Sigmoid colon (tissue), 7 donors: Measurements from ENCODE around the gene ADD3. TPM values are rescaled to one million over a fixed set of nuclear protein-coding genes. Genes with fewer than 3 reads are reported as not detected.

Experiments used
- DNase-seq: peaks from one replicate; pipeline ENCODE4 v3.0.0-alpha.2; 2019
- H3K27ac ChIP-seq, 4 donors: fragments of 200-600 bp; sonication (generic); one replicate each; pipeline ENCODE4 v1.5.1; 2016 to 2019; ENCODE audit warnings: mild to moderate bottlenecking in 1 of 4
- H3K27me3 ChIP-seq, 3 donors: fragments of 200-600 bp; sonication (generic); one replicate each; pipeline ENCODE4 v1.5.1; 2019; ENCODE audit warnings: mild to moderate bottlenecking in 1 of 3
- H3K36me3 ChIP-seq, 4 donors: fragments of 200-600 bp; sonication (generic); one replicate each; pipeline ENCODE4 v1.5.1; 2016 to 2019
- H3K4me1 ChIP-seq, 4 donors: fragments of 200-600 bp; sonication (generic); one replicate each; pipeline ENCODE4 v1.5.1; 2017 to 2019
- H3K4me3 ChIP-seq, 4 donors: fragments of 200-600 bp; sonication (generic); one replicate each; pipeline ENCODE4 v1.5.1; 2017 to 2019; ENCODE audit warnings: mild to moderate bottlenecking in 2 of 4, moderate library complexity in 1 of 4
- H3K9me3 ChIP-seq, 4 donors: fragments of 200-600 bp in 3 of 4; sonication (generic) in 3 of 4; one replicate each; pipeline versions ENCODE4 v1.5.1 to v1.6.1; 2013 to 2019
- EP300 ChIP-seq, 4 donors: sonication (generic); formaldehyde crosslinking; IDR thresholded peaks; one replicate each; pipeline ENCODE4 v1.6.1; 2017; ENCODE audit warnings: antibody characterized with exemption in 4 of 4
- POLR2A ChIP-seq, 2 donors: fragments of 450-650 bp; IDR thresholded peaks; one replicate each; pipeline ENCODE4 v1.6.1; 2016; ENCODE audit warnings: antibody characterized with exemption in 2 of 2, mild to moderate bottlenecking in 2 of 2, moderate library complexity in 2 of 2
- POLR2AphosphoS5 ChIP-seq, 4 donors: sonication (generic); formaldehyde crosslinking; IDR thresholded peaks; one replicate each; pipeline ENCODE4 v1.6.1; 2017; ENCODE audit warnings: antibody characterized with exemption in 4 of 4
- WGBS, 2 donors: extraction: QIAGEN DNeasy Blood & Tissue Kit; methylation state at CpG; one replicate each; pipeline ENCODE4 v1.1.7; 2013; 5-methylcytosine and 5-hydroxymethylcytosine counted together
- intact Hi-C: fragments of 100-400 bp; cut with DNase I; formaldehyde crosslinking; loops from one replicate; pipeline ENCODE4 v1.15.1; 2023
- polyA plus RNA-seq, 3 donors: library from polyadenylated mRNA; stranded (reverse); fragments of 200-250 nt; gene quantifications; one replicate each; pipeline ENCODE4 v1.2.3, GENCODE V29; 2013
- total RNA-seq, 4 donors: library from RNA; depleted of rRNA; stranded (reverse); fragments of >200 nt; gene quantifications; one replicate each; pipeline ENCODE4 v1.1.0, GENCODE V29; 2016
- TF ChIP-seq, protein P1 (sequence below), 4 experiments: fragments of 450-650 bp in 3 of 4; fragments of 200-600 bp in 1 of 4; IDR thresholded peaks; one replicate each; pipeline ENCODE4 v1.5.1; 2016 to 2019; ENCODE audit warnings: antibody characterized with exemption in 4 of 4, mild to moderate bottlenecking in 3 of 4, moderate library complexity in 2 of 4
- donor health status: healthy with polysubstance abuse.
- donor health status: Bipolar disorder and iron deficiency.
- donor health status: healthy.

Gene ADD3
- total and polyA plus RNA-seq, 7 donors: 29.6 to 145 (median 91.2) TPM

- no peak for DNase-seq
- Histone ChIP-seq H3K4me3 (no peak overlapping the region), H3K9me3 (no peaks in the 10 kb centered on the region), H3K4me1 (no peaks in the 10 kb centered on the region), H3K27me3 (no peaks in the 10 kb centered on the region), H3K36me3 (peaks cover 0 to 9% (median 0%) of the 10 kb centered on the region in 4 donors), H3K27ac (no peak overlapping the region)
- TF ChIP-seq EP300 (IDR thresholded peaks at IDR 0.05) (no peak), POLR2AphosphoS5 (IDR thresholded peaks at IDR 0.05) (no peak), POLR2A (IDR thresholded peaks at IDR 0.05) (no peak)
- TF ChIP-seq, protein P1, sequence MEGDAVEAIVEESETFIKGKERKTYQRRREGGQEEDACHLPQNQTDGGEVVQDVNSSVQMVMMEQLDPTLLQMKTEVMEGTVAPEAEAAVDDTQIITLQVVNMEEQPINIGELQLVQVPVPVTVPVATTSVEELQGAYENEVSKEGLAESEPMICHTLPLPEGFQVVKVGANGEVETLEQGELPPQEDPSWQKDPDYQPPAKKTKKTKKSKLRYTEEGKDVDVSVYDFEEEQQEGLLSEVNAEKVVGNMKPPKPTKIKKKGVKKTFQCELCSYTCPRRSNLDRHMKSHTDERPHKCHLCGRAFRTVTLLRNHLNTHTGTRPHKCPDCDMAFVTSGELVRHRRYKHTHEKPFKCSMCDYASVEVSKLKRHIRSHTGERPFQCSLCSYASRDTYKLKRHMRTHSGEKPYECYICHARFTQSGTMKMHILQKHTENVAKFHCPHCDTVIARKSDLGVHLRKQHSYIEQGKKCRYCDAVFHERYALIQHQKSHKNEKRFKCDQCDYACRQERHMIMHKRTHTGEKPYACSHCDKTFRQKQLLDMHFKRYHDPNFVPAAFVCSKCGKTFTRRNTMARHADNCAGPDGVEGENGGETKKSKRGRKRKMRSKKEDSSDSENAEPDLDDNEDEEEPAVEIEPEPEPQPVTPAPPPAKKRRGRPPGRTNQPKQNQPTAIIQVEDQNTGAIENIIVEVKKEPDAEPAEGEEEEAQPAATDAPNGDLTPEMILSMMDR (IDR thresholded peaks at IDR 0.05): no peak
- intact Hi-C loops: no loop called here
Measured at GRCh38 chr10:110103921-110104461, 96.2 kb downstream of the ADD3 start.

DNA sequence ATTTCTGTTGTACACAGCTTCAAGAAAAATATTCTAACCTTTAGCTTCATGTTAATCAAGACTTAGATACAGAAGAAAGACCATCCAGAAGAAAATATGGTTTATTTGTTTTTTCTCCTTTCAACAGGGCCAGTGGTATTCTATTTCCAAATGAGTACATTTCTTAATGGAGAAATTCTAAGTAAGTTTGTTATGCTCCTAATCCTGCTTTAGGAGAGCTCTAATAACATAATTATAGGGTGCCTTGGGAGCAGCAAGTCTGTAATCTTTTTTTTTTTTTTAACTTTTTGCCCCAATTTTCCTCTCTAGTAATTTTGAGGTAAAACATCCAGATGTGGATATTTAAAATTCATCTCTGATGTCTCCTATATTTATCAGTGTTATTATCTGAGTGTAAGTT lies 98.1 kb downstream of the ADD3 start:
- intact Hi-C loops: no loop called here
- TF ChIP-seq, protein P1 (IDR thresholded peaks at IDR 0.05): no peak
- TF ChIP-seq EP300 (IDR thresholded peaks at IDR 0.05) (no peak), POLR2AphosphoS5 (IDR thresholded peaks at IDR 0.05) (no peak), POLR2A (IDR thresholded peaks at IDR 0.05) (no peak)
- DNase-seq: no peak
- Histone ChIP-seq H3K4me1 (no peaks in the 10 kb centered on the region), H3K27me3 (no peaks in the 10 kb centered on the region), H3K4me3 (no peak overlapping the region), H3K27ac (no peak overlapping the region), H3K36me3 (peaks cover 0 to 9% (median 0%) of the 10 kb centered on the region in 4 donors), H3K9me3 (no peaks in the 10 kb centered on the region)

DNA sequence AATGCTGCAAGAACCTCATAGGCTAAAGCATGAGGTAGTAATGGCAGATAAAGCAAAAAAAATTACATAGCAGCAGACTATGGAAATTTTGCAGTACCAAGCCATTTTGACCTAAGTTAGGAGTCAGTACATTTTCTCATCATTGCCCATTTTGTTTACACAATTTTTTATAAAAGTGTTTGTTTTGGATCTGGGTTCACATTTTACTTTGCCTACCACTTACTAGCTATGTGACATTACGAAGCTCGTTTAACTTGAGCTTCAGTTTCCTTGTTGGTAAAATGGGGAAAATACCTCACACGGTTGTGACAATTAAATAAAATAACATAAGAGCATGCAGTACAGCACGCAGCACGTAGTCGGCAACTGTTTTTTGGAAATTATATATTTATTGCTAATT lies 99.6 kb downstream of the ADD3 start:
- Histone ChIP-seq H3K27ac (no peak overlapping the region), H3K4me1 (no peaks in the 10 kb centered on the region), H3K36me3 (peaks cover 0 to 2% (median 0%) of the 10 kb centered on the region in 4 donors), H3K27me3 (no peaks in the 10 kb centered on the region), H3K9me3 (no peaks in the 10 kb centered on the region), H3K4me3 (no peak overlapping the region)
- intact Hi-C loops: no loop called here
- TF ChIP-seq EP300 (IDR thresholded peaks at IDR 0.05) (no peak), POLR2A (IDR thresholded peaks at IDR 0.05) (no peak), POLR2AphosphoS5 (IDR thresholded peaks at IDR 0.05) (no peak)
- TF ChIP-seq, protein P1 (IDR thresholded peaks at IDR 0.05): no peak
- DNase-seq: no peak
- 76 to 90% methylated on average over 6 of the region's 6 CpGs for WGBS, 2 donors

- Histone ChIP-seq H3K4me3 (no peak overlapping the region), H3K36me3 (peaks cover 0 to 7% (median 0%) of the 10 kb centered on the region in 4 donors), H3K4me1 (no peaks in the 10 kb centered on the region), H3K9me3 (no peaks in the 10 kb centered on the region), H3K27me3 (no peaks in the 10 kb centered on the region), H3K27ac (no peak overlapping the region)
- intact Hi-C loops: no loop called here
- TF ChIP-seq POLR2A (IDR thresholded peaks at IDR 0.05) (no peak), POLR2AphosphoS5 (IDR thresholded peaks at IDR 0.05) (no peak), EP300 (IDR thresholded peaks at IDR 0.05) (no peak)
- TF ChIP-seq, protein P1 (IDR thresholded peaks at IDR 0.05): no peak
- DNase-seq: no peak
Measured at GRCh38 chr10:110107887-110108286, 100.1 kb downstream of the ADD3 start.

DNA sequence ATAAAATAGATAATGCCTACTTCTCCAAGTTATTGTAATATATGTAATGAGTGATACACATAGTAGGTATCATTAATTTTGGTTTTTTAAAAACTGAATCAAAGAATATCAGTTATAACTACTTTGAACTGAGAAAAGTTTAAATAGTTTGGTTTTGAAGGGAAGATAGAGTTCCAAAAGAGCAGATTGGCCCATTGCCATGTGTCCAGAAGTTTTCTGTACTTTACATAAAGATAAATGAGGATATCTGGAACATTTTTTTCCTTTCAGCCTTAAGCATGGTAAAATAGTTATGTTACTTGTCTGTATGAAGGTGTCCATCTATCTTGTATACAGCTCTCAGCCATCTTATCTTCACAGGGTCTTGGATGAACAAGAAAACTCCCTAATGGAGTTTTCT lies 101.7 kb downstream of the ADD3 start:
- Histone ChIP-seq H3K36me3 (peaks cover 0 to 22% (median 0%) of the 10 kb centered on the region in 4 donors), H3K27ac (no peak overlapping the region), H3K9me3 (no peaks in the 10 kb centered on the region), H3K4me3 (no peak overlapping the region), H3K4me1 (no peaks in the 10 kb centered on the region), H3K27me3 (no peaks in the 10 kb centered on the region)
- DNase-seq: no peak
- intact Hi-C loops: no loop called here
- no peak for TF ChIP-seq POLR2A (IDR thresholded peaks at IDR 0.05)
- TF ChIP-seq, protein P1 (IDR thresholded peaks at IDR 0.05): no peak
- no peak for TF ChIP-seq POLR2AphosphoS5 (IDR thresholded peaks at IDR 0.05)
- no peak for TF ChIP-seq EP300 (IDR thresholded peaks at IDR 0.05)
